ENCODE data around the gene ETS1. TPM values are rescaled to one million over a fixed set of nuclear protein-coding genes. Genes with fewer than 3 reads are reported as not detected.

ETS1 gene
- total RNA-seq, 1 donor from 2014 or later, result 37.1 TPM

GRCh38 chr11:128500493-128500892 lies 86.9 kb downstream of the ETS1 start:
- Histone ChIP-seq H3K9ac (ENCODE audit: low read depth in 1 of 3, low read length in 3 of 3) (no peak overlapping the region), H3K9me3 (ENCODE audit: control insufficient read depth in 3 of 3, low read length in 3 of 3) (no peaks in the 10 kb centered on the region), H3K4me1 (ENCODE audit: control insufficient read depth in 3 of 3, insufficient read depth in 3 of 3, low read length in 3 of 3) (peaks cover 85 to 90% (median 87%) of the 10 kb centered on the region in 3 donors), H3K27me3 (ENCODE audit: control insufficient read depth in 3 of 3, insufficient read depth in 3 of 3, low read length in 3 of 3) (no peaks in the 10 kb centered on the region), H3K4me3 (ENCODE audit: low read length in 3 of 3) (no peak overlapping the region), H3K36me3 (ENCODE audit: control insufficient read depth in 3 of 3, insufficient read depth in 3 of 3, low read length in 3 of 3) (no peaks in the 10 kb centered on the region), H3K27ac (ENCODE audit: low read depth, low read length) (peak overlapping the region; percentile 25)

GRCh38 chr11:128499613-128500253 lies 87.6 kb downstream of the ETS1 start:
- Histone ChIP-seq H3K27ac (ENCODE audit: low read depth, low read length) (peak overlapping the region; percentile 41), H3K9me3 (ENCODE audit: control insufficient read depth in 3 of 3, low read length in 3 of 3) (no peaks in the 10 kb centered on the region), H3K9ac (ENCODE audit: low read depth in 1 of 3, low read length in 3 of 3) (peak overlapping the region in 1 of 3 donors; percentile 25), H3K27me3 (ENCODE audit: control insufficient read depth in 3 of 3, insufficient read depth in 3 of 3, low read length in 3 of 3) (no peaks in the 10 kb centered on the region), H3K36me3 (ENCODE audit: control insufficient read depth in 3 of 3, insufficient read depth in 3 of 3, low read length in 3 of 3) (no peaks in the 10 kb centered on the region), H3K4me3 (ENCODE audit: low read length in 3 of 3) (peak overlapping the region in 1 of 3 donors; percentile 20), H3K4me1 (ENCODE audit: control insufficient read depth in 3 of 3, insufficient read depth in 3 of 3, low read length in 3 of 3) (peaks cover 79 to 87% (median 86%) of the 10 kb centered on the region in 3 donors)

- Histone ChIP-seq H3K27me3 (ENCODE audit: control insufficient read depth in 3 of 3, insufficient read depth in 3 of 3, low read length in 3 of 3) (no peaks in the 10 kb centered on the region), H3K27ac (ENCODE audit: low read depth, low read length) (no peak overlapping the region), H3K36me3 (ENCODE audit: control insufficient read depth in 3 of 3, insufficient read depth in 3 of 3, low read length in 3 of 3) (no peaks in the 10 kb centered on the region), H3K4me1 (ENCODE audit: control insufficient read depth in 3 of 3, insufficient read depth in 3 of 3, low read length in 3 of 3) (peaks cover 73 to 83% (median 79%) of the 10 kb centered on the region in 3 donors), H3K9ac (ENCODE audit: low read depth in 1 of 3, low read length in 3 of 3) (no peak overlapping the region), H3K4me3 (ENCODE audit: low read length in 3 of 3) (no peak overlapping the region), H3K9me3 (ENCODE audit: control insufficient read depth in 3 of 3, low read length in 3 of 3) (no peaks in the 10 kb centered on the region)
These were observed 88.6 kb downstream of the ETS1 start for GRCh38 chr11:128498721-128499245.

GRCh38 chr11:128497776-128498095 lies 89.6 kb downstream of the ETS1 start:
- H3K4me3 ChIP-seq (ENCODE audit: low read length in 3 of 3), result peak overlapping the region; percentile 56 to 65 (median 59)
- peak overlapping the region; percentile 55 to 75 (median 65) for H3K9ac ChIP-seq (ENCODE audit: low read depth in 1 of 3, low read length in 3 of 3)
- H3K4me1 ChIP-seq (ENCODE audit: control insufficient read depth in 3 of 3, insufficient read depth in 3 of 3, low read length in 3 of 3), result peaks cover 70 to 82% (median 77%) of the 10 kb centered on the region in 3 donors

GRCh38 chr11:128497061-128497775 lies 90.1 kb downstream of the ETS1 start:
- Histone ChIP-seq H3K9ac (ENCODE audit: low read depth in 1 of 3, low read length in 3 of 3) (peak overlapping the region; percentile 55 to 75 (median 65)), H3K27ac (ENCODE audit: low read depth, low read length) (peak overlapping the region; percentile 81), H3K4me3 (ENCODE audit: low read length in 3 of 3) (peak overlapping the region; percentile 56 to 65 (median 59)), H3K27me3 (ENCODE audit: control insufficient read depth in 3 of 3, insufficient read depth in 3 of 3, low read length in 3 of 3) (no peaks in the 10 kb centered on the region), H3K9me3 (ENCODE audit: control insufficient read depth in 3 of 3, low read length in 3 of 3) (no peaks in the 10 kb centered on the region), H3K4me1 (ENCODE audit: control insufficient read depth in 3 of 3, insufficient read depth in 3 of 3, low read length in 3 of 3) (peaks cover 71 to 79% (median 77%) of the 10 kb centered on the region in 3 donors), H3K36me3 (ENCODE audit: control insufficient read depth in 3 of 3, insufficient read depth in 3 of 3, low read length in 3 of 3) (no peaks in the 10 kb centered on the region)

More at GRCh38 chr11:128497776-128498095, 89.6 kb downstream of the ETS1 start:
- H3K9me3 ChIP-seq (ENCODE audit: control insufficient read depth in 3 of 3, low read length in 3 of 3), result no peaks in the 10 kb centered on the region
- H3K36me3 ChIP-seq (ENCODE audit: control insufficient read depth in 3 of 3, insufficient read depth in 3 of 3, low read length in 3 of 3), result no peaks in the 10 kb centered on the region
- H3K27me3 ChIP-seq (ENCODE audit: control insufficient read depth in 3 of 3, insufficient read depth in 3 of 3, low read length in 3 of 3), result no peaks in the 10 kb centered on the region
- H3K27ac ChIP-seq (ENCODE audit: low read depth, low read length), result peak overlapping the region; percentile 81

- no peaks in the 10 kb centered on the region for H3K36me3 ChIP-seq (ENCODE audit: control insufficient read depth in 3 of 3, insufficient read depth in 3 of 3, low read length in 3 of 3)
- peak overlapping the region; percentile 81 for H3K27ac ChIP-seq (ENCODE audit: low read depth, low read length)
- peak overlapping the region; percentile 1 to 75 (median 55) for H3K9ac ChIP-seq (ENCODE audit: low read depth in 1 of 3, low read length in 3 of 3)
- peak overlapping the region; percentile 40 to 59 (median 56) for H3K4me3 ChIP-seq (ENCODE audit: low read length in 3 of 3)
- H3K27me3 ChIP-seq (ENCODE audit: control insufficient read depth in 3 of 3, insufficient read depth in 3 of 3, low read length in 3 of 3), result no peaks in the 10 kb centered on the region
- H3K4me1 ChIP-seq (ENCODE audit: control insufficient read depth in 3 of 3, insufficient read depth in 3 of 3, low read length in 3 of 3), result peaks cover 67 to 79% (median 75%) of the 10 kb centered on the region in 3 donors
- no peaks in the 10 kb centered on the region for H3K9me3 ChIP-seq (ENCODE audit: control insufficient read depth in 3 of 3, low read length in 3 of 3)
These were observed 90.7 kb downstream of the ETS1 start for GRCh38 chr11:128496692-128497060.

GRCh38 chr11:128496249-128496648 lies 91.1 kb downstream of the ETS1 start:
- no peaks in the 10 kb centered on the region for H3K36me3 ChIP-seq (ENCODE audit: control insufficient read depth in 3 of 3, insufficient read depth in 3 of 3, low read length in 3 of 3)
- H3K9ac ChIP-seq (ENCODE audit: low read depth in 1 of 3, low read length in 3 of 3), result peak overlapping the region in 1 of 3 donors; percentile 1
- no peaks in the 10 kb centered on the region for H3K27me3 ChIP-seq (ENCODE audit: control insufficient read depth in 3 of 3, insufficient read depth in 3 of 3, low read length in 3 of 3)
- no peaks in the 10 kb centered on the region for H3K9me3 ChIP-seq (ENCODE audit: control insufficient read depth in 3 of 3, low read length in 3 of 3)
- peaks cover 63 to 79% (median 75%) of the 10 kb centered on the region in 3 donors for H3K4me1 ChIP-seq (ENCODE audit: control insufficient read depth in 3 of 3, insufficient read depth in 3 of 3, low read length in 3 of 3)
- peak overlapping the region in 2 of 3 donors; percentile 17 to 40 for H3K4me3 ChIP-seq (ENCODE audit: low read length in 3 of 3)
- peak overlapping the region; percentile 81 for H3K27ac ChIP-seq (ENCODE audit: low read depth, low read length)

- Histone ChIP-seq H3K36me3 (ENCODE audit: control insufficient read depth in 3 of 3, insufficient read depth in 3 of 3, low read length in 3 of 3) (peaks cover 4 to 7% (median 6%) of the 10 kb centered on the region in 3 donors), H3K27me3 (ENCODE audit: control insufficient read depth in 3 of 3, insufficient read depth in 3 of 3, low read length in 3 of 3) (no peaks in the 10 kb centered on the region), H3K9me3 (ENCODE audit: control insufficient read depth in 3 of 3, low read length in 3 of 3) (no peaks in the 10 kb centered on the region), H3K9ac (ENCODE audit: low read depth in 1 of 3, low read length in 3 of 3) (no peak overlapping the region), H3K27ac (ENCODE audit: low read depth, low read length) (peak overlapping the region; percentile 38), H3K4me1 (ENCODE audit: control insufficient read depth in 3 of 3, insufficient read depth in 3 of 3, low read length in 3 of 3) (peaks cover 51 to 68% (median 63%) of the 10 kb centered on the region in 3 donors), H3K4me3 (ENCODE audit: low read length in 3 of 3) (no peak overlapping the region)
These were observed 92.7 kb downstream of the ETS1 start for GRCh38 chr11:128494418-128495332.

GRCh38 chr11:128493570-128493965 lies 93.8 kb downstream of the ETS1 start:
- H3K36me3 ChIP-seq (ENCODE audit: control insufficient read depth in 3 of 3, insufficient read depth in 3 of 3, low read length in 3 of 3), result peaks cover 7 to 13% (median 11%) of the 10 kb centered on the region in 3 donors
- H3K27me3 ChIP-seq (ENCODE audit: control insufficient read depth in 3 of 3, insufficient read depth in 3 of 3, low read length in 3 of 3), result no peaks in the 10 kb centered on the region
- H3K9ac ChIP-seq (ENCODE audit: low read depth in 1 of 3, low read length in 3 of 3), result no peak overlapping the region
- peaks cover 43 to 67% (median 56%) of the 10 kb centered on the region in 3 donors for H3K4me1 ChIP-seq (ENCODE audit: control insufficient read depth in 3 of 3, insufficient read depth in 3 of 3, low read length in 3 of 3)
- peak overlapping the region; percentile 59 for H3K27ac ChIP-seq (ENCODE audit: low read depth, low read length)
- H3K9me3 ChIP-seq (ENCODE audit: control insufficient read depth in 3 of 3, low read length in 3 of 3), result no peaks in the 10 kb centered on the region
- H3K4me3 ChIP-seq (ENCODE audit: low read length in 3 of 3), result no peak overlapping the region
